Endodermal cell (in vitro differentiated cells): ENCODE data around the gene QRICH2. TPM values are rescaled to one million over a fixed set of nuclear protein-coding genes. Genes with fewer than 3 reads are reported as not detected.

Source experiments
- DNase-seq: peaks from one replicate; pipeline ENCODE4 v3.0.0-alpha.2; 2017
- H3K27ac ChIP-seq: 2 replicates; pipeline ENCODE4 v1.5.1; 2013; ENCODE audit warnings: mild to moderate bottlenecking, low read depth, low read length, moderate library complexity
- H3K27me3 ChIP-seq: 2 replicates; pipeline ENCODE4 v1.6.1; 2013; ENCODE audit warnings: mild to moderate bottlenecking, low read length, moderate library complexity; ENCODE audit not compliant: insufficient read depth, control insufficient read depth, poor library complexity, severe bottlenecking
- H3K36me3 ChIP-seq: 2 replicates; pipeline ENCODE4 v1.7.0; 2013; ENCODE audit warnings: mild to moderate bottlenecking, low read length, moderate library complexity; ENCODE audit not compliant: control insufficient read depth, insufficient read depth
- H3K4me1 ChIP-seq: one replicate; pipeline ENCODE4 v1.7.0; 2013; ENCODE audit warnings: low read length; ENCODE audit not compliant: control insufficient read depth, insufficient read depth
- H3K4me3 ChIP-seq: 2 replicates; pipeline ENCODE4 v1.5.1; 2013; ENCODE audit warnings: mild to moderate bottlenecking, low read length, moderate library complexity
- H3K9ac ChIP-seq: 2 replicates; pipeline ENCODE4 v1.6.1; 2013; ENCODE audit warnings: mild to moderate bottlenecking, low read length, moderate library complexity; ENCODE audit not compliant: poor library complexity, severe bottlenecking; ENCODE audit errors: extremely low read depth
- H3K9me3 ChIP-seq: 2 replicates; pipeline ENCODE4 v1.6.1; 2013; ENCODE audit warnings: mild to moderate bottlenecking, low read length, moderate library complexity; ENCODE audit not compliant: control insufficient read depth
- H3K27ac Mint-ChIP-seq: 2 replicates; pipeline ENCODE4 v1.8.0; 2020; ENCODE audit warnings: mixed read lengths
- H3K27me3 Mint-ChIP-seq: 2 replicates; pipeline ENCODE4 v1.8.0; 2021; ENCODE audit warnings: mild to moderate bottlenecking, mixed read lengths; ENCODE audit not compliant: insufficient read depth
- H3K36me3 Mint-ChIP-seq: 2 replicates; pipeline ENCODE4 v1.8.0; 2020; ENCODE audit warnings: low read depth, mixed read lengths
- H3K4me1 Mint-ChIP-seq: 2 replicates; pipeline ENCODE4 v1.8.0; 2020; ENCODE audit warnings: mixed read lengths
- H3K4me3 Mint-ChIP-seq: 2 replicates; pipeline ENCODE4 v1.8.0; 2020; ENCODE audit warnings: mild to moderate bottlenecking, moderate library complexity, mixed read lengths
- H3K9me3 Mint-ChIP-seq: 2 replicates; pipeline ENCODE4 v1.8.0; 2020; ENCODE audit warnings: mild to moderate bottlenecking, mixed read lengths
- WGBS, 2 experiments: methylation state at CpG; one replicate each; pipeline versions ENCODE4 v1.1.5 to v1.1.7; 2013; ENCODE audit warnings: missing lambda C conversion rate in 2 of 2, mixed read lengths in 1 of 2; ENCODE audit not compliant: insufficient coverage in 1 of 2, insufficient read length in 1 of 2; 5-methylcytosine and 5-hydroxymethylcytosine counted together
- total RNA-seq, 2 donors: library from RNA; stranded (reverse); fragmentation: NEBNext Ultra II Directional in 1 of 2; extraction: Animal tissue kit (Norgen Biotek cat#: 25700) in 1 of 2; gene quantifications; 2 replicates in 1 of 2; 3 replicates in 1 of 2; pipeline ENCODE4 v1.2.1, GENCODE V29; 2021
- TF ChIP-seq, protein P1 (sequence below): fragments of 200-600 bp; sonication (generic); conservative IDR thresholded peaks from 2 replicates; pipeline ENCODE4 v1.5.0; 2021; ENCODE audit warnings: antibody characterized with exemption, mild to moderate bottlenecking

Gene QRICH2
- total RNA-seq, 2 donors from 2014 or later = 3.5 to 5.0 TPM

DNA sequence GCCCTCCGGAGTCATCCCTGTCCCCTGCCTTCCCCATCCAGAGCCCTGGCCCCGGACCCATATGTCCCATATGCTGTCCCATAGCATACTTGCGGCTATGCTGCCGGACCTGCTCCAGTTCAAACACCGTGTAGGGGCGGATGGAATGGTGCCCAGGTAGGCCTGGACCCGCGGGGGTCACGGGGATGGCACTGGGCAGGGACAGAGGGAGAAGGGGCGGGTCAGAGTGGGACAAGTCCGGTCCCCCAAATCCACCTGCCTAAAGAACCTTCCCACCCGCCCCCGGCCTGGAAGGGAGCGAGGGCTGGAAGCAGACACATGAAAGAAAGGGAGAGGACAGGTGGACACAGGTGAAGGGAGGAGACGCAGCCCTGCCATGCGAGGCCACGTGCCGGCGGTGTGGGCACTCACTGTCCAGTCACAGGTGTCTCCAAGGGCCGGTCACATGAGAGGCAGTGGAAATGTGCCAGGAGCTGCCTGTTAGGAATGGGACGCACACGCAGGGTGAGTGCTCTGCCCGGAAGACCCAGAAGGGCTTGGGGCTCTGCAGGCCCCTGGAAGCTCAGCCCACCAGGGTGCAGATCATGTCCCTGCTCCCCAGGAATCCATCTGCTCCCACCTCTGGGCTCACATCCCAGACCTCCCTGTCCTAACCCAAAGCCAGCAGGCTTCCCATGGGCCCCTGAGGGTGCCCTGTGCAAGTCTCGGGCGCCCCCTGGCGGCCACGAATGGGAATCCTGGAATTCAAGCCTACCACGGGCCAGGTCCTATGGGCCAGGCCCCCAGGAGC lies 28.9 kb downstream of the QRICH2 start:
- no peak overlapping the region for H3K27ac ChIP-seq
- H3K27me3 ChIP-seq = no peaks in the 10 kb centered on the region
- no peaks in the 10 kb centered on the region for H3K36me3 ChIP-seq
- DNase-seq = peak; percentile 99
- H3K9ac ChIP-seq = no peak overlapping the region
- 71% methylated on average over 20 to 28 of the region's 28 CpGs for WGBS, 2 experiments
- TF ChIP-seq, protein P1, sequence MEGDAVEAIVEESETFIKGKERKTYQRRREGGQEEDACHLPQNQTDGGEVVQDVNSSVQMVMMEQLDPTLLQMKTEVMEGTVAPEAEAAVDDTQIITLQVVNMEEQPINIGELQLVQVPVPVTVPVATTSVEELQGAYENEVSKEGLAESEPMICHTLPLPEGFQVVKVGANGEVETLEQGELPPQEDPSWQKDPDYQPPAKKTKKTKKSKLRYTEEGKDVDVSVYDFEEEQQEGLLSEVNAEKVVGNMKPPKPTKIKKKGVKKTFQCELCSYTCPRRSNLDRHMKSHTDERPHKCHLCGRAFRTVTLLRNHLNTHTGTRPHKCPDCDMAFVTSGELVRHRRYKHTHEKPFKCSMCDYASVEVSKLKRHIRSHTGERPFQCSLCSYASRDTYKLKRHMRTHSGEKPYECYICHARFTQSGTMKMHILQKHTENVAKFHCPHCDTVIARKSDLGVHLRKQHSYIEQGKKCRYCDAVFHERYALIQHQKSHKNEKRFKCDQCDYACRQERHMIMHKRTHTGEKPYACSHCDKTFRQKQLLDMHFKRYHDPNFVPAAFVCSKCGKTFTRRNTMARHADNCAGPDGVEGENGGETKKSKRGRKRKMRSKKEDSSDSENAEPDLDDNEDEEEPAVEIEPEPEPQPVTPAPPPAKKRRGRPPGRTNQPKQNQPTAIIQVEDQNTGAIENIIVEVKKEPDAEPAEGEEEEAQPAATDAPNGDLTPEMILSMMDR = peak; percentile 98
- H3K9me3 ChIP-seq = no peaks in the 10 kb centered on the region
- H3K4me3 ChIP-seq = no peak overlapping the region
- Mint-ChIP-seq H3K27ac (no peak overlapping the region), H3K27me3 (no peaks in the 10 kb centered on the region), H3K9me3 (no peaks in the 10 kb centered on the region), H3K4me3 (no peak overlapping the region), H3K4me1 (no peaks in the 10 kb centered on the region), H3K36me3 (no peaks in the 10 kb centered on the region)
- H3K4me1 ChIP-seq = no peaks in the 10 kb centered on the region

DNA sequence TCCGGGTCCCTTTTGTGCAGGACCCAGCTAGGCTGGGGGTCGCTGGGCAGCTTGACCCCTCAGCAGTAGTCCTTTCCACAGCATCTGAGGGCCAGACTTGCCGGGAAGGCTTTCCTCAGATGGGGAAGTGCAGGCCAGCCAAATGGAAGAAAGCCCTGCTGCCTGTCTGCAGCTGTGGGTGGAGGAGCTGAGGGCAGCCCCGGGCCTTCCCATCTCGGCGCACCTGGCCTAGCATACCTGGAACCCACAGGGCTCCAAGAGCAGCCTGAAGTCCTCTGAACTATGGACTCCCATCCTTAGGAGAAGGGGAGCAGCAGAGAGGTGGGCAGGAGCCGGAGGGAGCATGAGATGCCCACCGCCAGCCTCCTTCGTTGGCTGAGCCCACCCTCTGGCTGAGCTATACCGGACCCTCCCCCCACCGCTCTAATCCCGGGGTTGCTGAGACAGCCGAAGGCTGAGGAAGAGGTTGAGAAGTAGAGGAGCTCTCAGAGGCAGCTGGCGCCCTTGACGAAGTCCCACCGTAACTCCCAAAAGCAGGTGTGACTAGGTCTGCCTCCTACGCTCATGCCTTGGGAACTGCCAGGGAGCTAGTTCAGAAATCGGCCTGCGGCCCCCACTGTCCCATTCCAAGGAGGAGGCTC lies 29.7 kb downstream of the QRICH2 start:
- TF ChIP-seq, protein P1 = no peak
- no peaks in the 10 kb centered on the region for H3K4me1 Mint-ChIP-seq
- 94 to 96% methylated on average over 10 to 19 of the region's 19 CpGs for WGBS, 2 experiments

DNA sequence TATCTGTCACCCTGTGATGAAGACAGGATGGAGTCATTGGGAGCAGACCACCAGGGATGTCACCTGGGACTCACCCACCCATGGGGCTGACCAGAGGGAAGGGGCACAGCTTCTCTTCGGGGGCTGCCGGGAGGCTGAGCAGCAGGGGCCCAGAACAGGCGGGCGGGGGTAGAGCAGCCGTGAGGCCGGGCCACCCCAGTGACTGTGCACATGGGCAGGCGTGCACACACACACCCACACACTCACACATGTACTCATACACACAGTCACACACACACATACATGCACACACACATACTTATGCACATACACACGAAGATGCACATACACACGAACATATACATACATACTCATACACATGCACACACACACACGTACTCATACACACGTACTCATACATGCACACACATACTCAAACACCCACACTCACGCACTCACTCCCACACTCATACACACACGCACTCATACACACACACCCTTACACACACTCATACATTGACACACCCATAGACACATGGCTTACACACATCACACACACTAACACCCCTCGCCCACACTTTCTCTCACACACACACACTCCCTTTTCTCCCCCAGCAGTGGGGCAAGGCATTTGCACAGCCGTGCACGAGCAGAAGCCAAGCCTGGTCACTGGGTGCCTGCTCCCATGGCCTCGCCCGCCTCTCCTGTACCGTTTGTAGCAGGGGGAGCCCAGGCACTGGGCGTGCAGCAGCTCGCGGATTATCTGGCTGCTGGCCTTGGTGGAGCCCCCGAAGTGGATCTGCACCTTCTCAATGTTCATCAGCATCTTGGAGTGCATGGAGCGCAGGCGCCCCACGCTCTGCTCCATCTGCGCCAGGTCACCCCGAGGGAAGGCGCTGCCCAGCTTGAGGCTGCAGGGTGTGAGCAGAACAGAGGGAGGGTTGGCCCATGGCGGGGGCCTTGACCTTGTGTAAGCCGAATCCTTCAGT lies 30.5 kb downstream of the QRICH2 start:
- TF ChIP-seq, protein P1 = no peak
- Histone ChIP-seq H3K9me3 (no peaks in the 10 kb centered on the region), H3K9ac (no peak overlapping the region), H3K4me3 (no peak overlapping the region), H3K27ac (no peak overlapping the region), H3K27me3 (no peaks in the 10 kb centered on the region), H3K4me1 (no peaks in the 10 kb centered on the region), H3K36me3 (no peaks in the 10 kb centered on the region)
- 91 to 92% methylated on average over 11 to 31 of the region's 31 CpGs for WGBS, 2 experiments
- H3K36me3 Mint-ChIP-seq = no peaks in the 10 kb centered on the region
- no peaks in the 10 kb centered on the region for H3K27me3 Mint-ChIP-seq
- no peak overlapping the region for H3K4me3 Mint-ChIP-seq
- peak overlapping the region; percentile 52 for H3K27ac Mint-ChIP-seq
- DNase-seq = no peak
- no peaks in the 10 kb centered on the region for H3K4me1 Mint-ChIP-seq
- no peaks in the 10 kb centered on the region for H3K9me3 Mint-ChIP-seq

More for the DNA sequence above, 29.7 kb downstream of the QRICH2 start:
- Histone ChIP-seq H3K4me1 (no peaks in the 10 kb centered on the region), H3K9me3 (no peaks in the 10 kb centered on the region), H3K9ac (no peak overlapping the region), H3K4me3 (no peak overlapping the region), H3K27me3 (no peaks in the 10 kb centered on the region), H3K27ac (no peak overlapping the region), H3K36me3 (no peaks in the 10 kb centered on the region)
- no peak for DNase-seq
- no peaks in the 10 kb centered on the region for H3K9me3 Mint-ChIP-seq
- no peak overlapping the region for H3K27ac Mint-ChIP-seq
- no peak overlapping the region for H3K4me3 Mint-ChIP-seq
- no peaks in the 10 kb centered on the region for H3K36me3 Mint-ChIP-seq
- no peaks in the 10 kb centered on the region for H3K27me3 Mint-ChIP-seq
